ENCODE data around the gene PIP4K2A. TPM values are rescaled to one million over a fixed set of nuclear protein-coding genes. Genes with fewer than 3 reads are reported as not detected.

PIP4K2A gene
- polyA plus RNA-seq, 2 donors: 4.0 to 6.1 TPM

DNA sequence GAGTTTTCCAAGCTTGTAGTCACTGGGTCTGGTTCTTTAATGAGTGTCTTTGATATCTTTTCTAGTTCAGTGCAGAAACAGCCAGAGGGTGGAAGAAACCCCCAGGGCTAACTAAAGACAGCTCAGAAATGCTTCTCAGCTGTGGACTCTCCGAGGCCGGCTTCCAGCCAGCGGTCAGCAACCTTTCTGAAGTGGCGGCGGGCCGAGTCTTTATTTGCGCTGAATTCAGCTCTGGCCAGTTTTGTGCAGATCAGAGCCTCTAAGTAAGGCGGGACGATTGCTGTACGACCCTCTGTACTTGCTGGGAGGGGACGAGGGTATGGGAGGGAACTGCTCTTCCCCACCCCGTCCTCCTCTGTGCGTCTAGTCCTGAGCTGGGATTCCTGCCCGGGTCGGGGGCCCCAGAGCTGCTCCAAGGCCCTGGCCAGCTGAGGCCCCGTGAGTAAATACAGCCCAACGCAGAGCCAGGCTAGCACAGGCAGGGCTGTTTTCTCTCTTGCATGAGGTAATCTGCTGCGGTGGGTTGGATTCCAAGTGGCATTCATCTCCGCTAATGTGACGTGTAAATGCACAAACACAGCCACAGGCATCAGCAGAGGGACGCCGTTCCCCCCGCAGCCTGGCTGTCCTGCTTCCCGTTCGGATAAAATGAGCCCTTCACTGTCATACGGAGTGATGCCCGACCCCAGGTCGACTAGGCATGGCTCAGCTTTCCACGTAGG is 159.8 kb downstream of the PIP4K2A start:
- Histone ChIP-seq H3K4me3 (ENCODE audit: low read depth in 1 of 2, low read length in 2 of 2) (no peak overlapping the region), H3K27me3 (ENCODE audit: control insufficient read depth in 1 of 2, insufficient read depth in 2 of 2, low read length in 2 of 2) (no peaks in the 10 kb centered on the region), H3K27ac (ENCODE audit: low read depth in 2 of 2, low read length in 1 of 2) (peak overlapping the region; percentile 58 to 67), H3K4me1 (ENCODE audit: control insufficient read depth in 2 of 2, insufficient read depth in 2 of 2, low read length in 1 of 2) (no peaks in the 10 kb centered on the region), H3K9me3 (ENCODE audit: control insufficient read depth in 2 of 2, insufficient read depth in 1 of 2, low read depth in 1 of 2, low read length in 1 of 2) (no peaks in the 10 kb centered on the region), H3K36me3 (ENCODE audit: control insufficient read depth in 2 of 2, insufficient read depth in 2 of 2, low read length in 1 of 2) (peaks cover 2 to 5% of the 10 kb centered on the region in 2 donors)
- 44 to 54% methylated on average over 27 to 29 of the region's 29 CpGs for WGBS, 2 donors

DNA sequence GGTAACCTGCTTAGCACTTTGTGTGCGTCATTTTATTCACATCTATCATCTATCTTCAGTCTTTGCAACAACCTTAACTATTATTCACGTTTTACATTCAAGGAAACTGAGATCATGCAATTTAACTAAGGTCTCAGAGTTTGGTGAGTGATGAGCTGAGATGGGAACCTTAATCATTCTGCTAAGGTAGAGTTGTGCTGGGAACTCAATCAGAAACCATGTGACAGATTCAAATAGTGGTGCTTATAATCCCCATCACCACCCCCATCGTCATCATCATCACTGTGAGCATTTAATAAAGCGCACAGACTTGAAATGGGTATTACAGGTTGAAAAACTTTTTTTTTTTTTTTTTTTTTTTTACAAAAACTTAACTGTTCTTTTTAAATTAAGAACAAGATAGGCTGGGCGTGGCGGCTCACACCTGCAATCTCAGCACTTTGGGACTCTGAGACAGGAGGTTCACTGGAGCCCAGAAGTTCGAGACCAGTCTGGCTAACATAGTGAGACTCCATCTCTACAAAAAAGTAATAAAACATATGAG is 160.9 kb downstream of the PIP4K2A start:
- Histone ChIP-seq H3K9me3 (ENCODE audit: control insufficient read depth in 2 of 2, insufficient read depth in 1 of 2, low read depth in 1 of 2, low read length in 1 of 2) (no peaks in the 10 kb centered on the region), H3K36me3 (ENCODE audit: control insufficient read depth in 2 of 2, insufficient read depth in 2 of 2, low read length in 1 of 2) (peaks cover 2 to 5% of the 10 kb centered on the region in 2 donors), H3K4me1 (ENCODE audit: control insufficient read depth in 2 of 2, insufficient read depth in 2 of 2, low read length in 1 of 2) (no peaks in the 10 kb centered on the region), H3K27ac (ENCODE audit: low read depth in 2 of 2, low read length in 1 of 2) (no peak overlapping the region), H3K4me3 (ENCODE audit: low read depth in 1 of 2, low read length in 2 of 2) (no peak overlapping the region), H3K27me3 (ENCODE audit: control insufficient read depth in 1 of 2, insufficient read depth in 2 of 2, low read length in 2 of 2) (no peaks in the 10 kb centered on the region)
- 86 to 90% methylated on average over 7 of the region's 7 CpGs for WGBS, 2 donors

- Histone ChIP-seq H3K4me1 (ENCODE audit: control insufficient read depth in 2 of 2, insufficient read depth in 2 of 2, low read length in 1 of 2) (no peaks in the 10 kb centered on the region), H3K4me3 (ENCODE audit: low read depth in 1 of 2, low read length in 2 of 2) (no peak overlapping the region), H3K36me3 (ENCODE audit: control insufficient read depth in 2 of 2, insufficient read depth in 2 of 2, low read length in 1 of 2) (peaks cover 2 to 5% of the 10 kb centered on the region in 2 donors), H3K27me3 (ENCODE audit: control insufficient read depth in 1 of 2, insufficient read depth in 2 of 2, low read length in 2 of 2) (no peaks in the 10 kb centered on the region), H3K9me3 (ENCODE audit: control insufficient read depth in 2 of 2, insufficient read depth in 1 of 2, low read depth in 1 of 2, low read length in 1 of 2) (no peaks in the 10 kb centered on the region), H3K27ac (ENCODE audit: low read depth in 2 of 2, low read length in 1 of 2) (no peak overlapping the region)
- WGBS, 2 donors: 65 to 80% methylated on average over 5 of the region's 5 CpGs
These were observed 161.4 kb downstream of the PIP4K2A start for GRCh38 chr10:22552888-22553378.

DNA sequence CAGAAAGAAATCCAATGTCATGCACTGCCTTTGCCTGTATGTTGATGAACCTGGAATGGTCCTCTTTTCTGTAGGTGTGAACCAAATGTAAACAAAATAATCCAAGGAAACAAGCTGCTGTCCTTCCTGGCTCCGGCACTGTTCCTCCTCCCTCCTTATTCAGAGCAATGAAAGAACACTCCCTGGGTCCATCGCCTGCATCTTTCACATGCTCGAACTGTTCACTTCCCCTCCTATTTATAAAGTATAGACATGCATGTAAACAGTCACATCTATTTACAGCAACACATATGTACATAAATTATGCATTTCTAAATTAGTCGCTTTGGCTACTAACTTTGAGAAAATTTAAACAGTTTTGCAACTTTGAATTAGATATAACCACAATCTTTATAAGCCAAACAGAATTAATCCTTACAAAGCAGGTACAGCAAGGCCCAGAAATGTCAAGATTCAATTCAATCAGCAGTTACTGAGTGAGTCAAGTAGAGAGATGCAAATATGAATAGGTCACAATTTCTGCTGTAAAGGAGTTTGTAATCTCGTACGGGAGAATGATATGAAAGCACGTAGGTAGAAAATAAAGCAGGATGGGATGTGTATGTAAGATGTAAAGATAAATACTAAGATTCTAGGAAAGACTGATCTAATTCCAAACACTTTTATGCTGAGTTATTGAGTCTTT is 162.6 kb downstream of the PIP4K2A start:
- WGBS, 2 donors: 91 to 93% methylated on average over 7 of the region's 7 CpGs

DNA sequence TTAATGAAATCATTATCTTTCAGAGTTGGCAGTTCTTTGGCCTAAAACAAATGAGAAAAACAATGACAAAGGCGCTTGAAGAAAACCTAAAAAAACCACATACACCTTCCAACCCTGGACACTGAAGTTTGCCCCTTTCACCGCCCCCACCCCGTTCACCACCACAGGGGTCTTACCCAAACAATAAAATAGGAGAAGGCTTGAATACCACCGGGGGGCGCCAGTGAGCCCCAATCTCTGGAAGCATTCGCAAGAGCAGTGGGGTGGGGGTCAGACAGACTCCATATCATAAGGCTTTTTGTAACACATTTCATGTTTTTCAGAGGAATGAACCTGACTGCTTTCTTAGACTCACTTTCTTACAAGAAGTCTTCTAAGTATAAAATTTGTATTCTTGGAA is 163.6 kb downstream of the PIP4K2A start:
- WGBS, 2 donors: 60 to 67% methylated on average over 6 of the region's 6 CpGs
- Histone ChIP-seq H3K27me3 (ENCODE audit: control insufficient read depth in 1 of 2, insufficient read depth in 2 of 2, low read length in 2 of 2) (no peaks in the 10 kb centered on the region), H3K36me3 (ENCODE audit: control insufficient read depth in 2 of 2, insufficient read depth in 2 of 2, low read length in 1 of 2) (peaks cover 5 to 9% of the 10 kb centered on the region in 2 donors), H3K27ac (ENCODE audit: low read depth in 2 of 2, low read length in 1 of 2) (no peak overlapping the region), H3K4me3 (ENCODE audit: low read depth in 1 of 2, low read length in 2 of 2) (no peak overlapping the region), H3K4me1 (ENCODE audit: control insufficient read depth in 2 of 2, insufficient read depth in 2 of 2, low read length in 1 of 2) (no peaks in the 10 kb centered on the region), H3K9me3 (ENCODE audit: control insufficient read depth in 2 of 2, insufficient read depth in 1 of 2, low read depth in 1 of 2, low read length in 1 of 2) (no peaks in the 10 kb centered on the region)

More for the DNA sequence above, 162.6 kb downstream of the PIP4K2A start:
- H3K4me1 ChIP-seq (ENCODE audit: control insufficient read depth in 2 of 2, insufficient read depth in 2 of 2, low read length in 1 of 2): no peaks in the 10 kb centered on the region
- H3K9me3 ChIP-seq (ENCODE audit: control insufficient read depth in 2 of 2, insufficient read depth in 1 of 2, low read depth in 1 of 2, low read length in 1 of 2): no peaks in the 10 kb centered on the region
- no peak overlapping the region for H3K4me3 ChIP-seq (ENCODE audit: low read depth in 1 of 2, low read length in 2 of 2)
- no peaks in the 10 kb centered on the region for H3K27me3 ChIP-seq (ENCODE audit: control insufficient read depth in 1 of 2, insufficient read depth in 2 of 2, low read length in 2 of 2)
- H3K27ac ChIP-seq (ENCODE audit: low read depth in 2 of 2, low read length in 1 of 2): no peak overlapping the region
- H3K36me3 ChIP-seq (ENCODE audit: control insufficient read depth in 2 of 2, insufficient read depth in 2 of 2, low read length in 1 of 2): peaks cover 5 to 6% of the 10 kb centered on the region in 2 donors

- Histone ChIP-seq H3K4me1 (ENCODE audit: control insufficient read depth in 2 of 2, insufficient read depth in 2 of 2, low read length in 1 of 2) (no peaks in the 10 kb centered on the region), H3K9me3 (ENCODE audit: control insufficient read depth in 2 of 2, insufficient read depth in 1 of 2, low read depth in 1 of 2, low read length in 1 of 2) (no peaks in the 10 kb centered on the region), H3K4me3 (ENCODE audit: low read depth in 1 of 2, low read length in 2 of 2) (no peak overlapping the region), H3K27me3 (ENCODE audit: control insufficient read depth in 1 of 2, insufficient read depth in 2 of 2, low read length in 2 of 2) (no peaks in the 10 kb centered on the region), H3K27ac (ENCODE audit: low read depth in 2 of 2, low read length in 1 of 2) (no peak overlapping the region), H3K36me3 (ENCODE audit: control insufficient read depth in 2 of 2, insufficient read depth in 2 of 2, low read length in 1 of 2) (peaks cover 5 to 9% of the 10 kb centered on the region in 2 donors)
- 75 to 78% methylated on average over 1 of the region's 1 CpG for WGBS, 2 donors
These were observed 166.0 kb downstream of the PIP4K2A start for GRCh38 chr10:22548344-22548743.

- no peaks in the 10 kb centered on the region for H3K27me3 ChIP-seq (ENCODE audit: control insufficient read depth in 1 of 2, insufficient read depth in 2 of 2, low read length in 2 of 2)
- H3K4me1 ChIP-seq (ENCODE audit: control insufficient read depth in 2 of 2, insufficient read depth in 2 of 2, low read length in 1 of 2): no peaks in the 10 kb centered on the region
- no peak overlapping the region for H3K4me3 ChIP-seq (ENCODE audit: low read depth in 1 of 2, low read length in 2 of 2)
- H3K27ac ChIP-seq (ENCODE audit: low read depth in 2 of 2, low read length in 1 of 2): no peak overlapping the region
- peaks cover 9 to 15% of the 10 kb centered on the region in 2 donors for H3K36me3 ChIP-seq (ENCODE audit: control insufficient read depth in 2 of 2, insufficient read depth in 2 of 2, low read length in 1 of 2)
- H3K9me3 ChIP-seq (ENCODE audit: control insufficient read depth in 2 of 2, insufficient read depth in 1 of 2, low read depth in 1 of 2, low read length in 1 of 2): no peaks in the 10 kb centered on the region
- WGBS, 2 donors: 92 to 100% methylated on average over 1 of the region's 1 CpG
These were observed 168.7 kb downstream of the PIP4K2A start for GRCh38 chr10:22545643-22546042.

GRCh38 chr10:22544325-22545068 is 169.9 kb downstream of the PIP4K2A start:
- no peaks in the 10 kb centered on the region for H3K4me1 ChIP-seq (ENCODE audit: control insufficient read depth in 2 of 2, insufficient read depth in 2 of 2, low read length in 1 of 2)
- no peak overlapping the region for H3K27ac ChIP-seq (ENCODE audit: low read depth in 2 of 2, low read length in 1 of 2)
- H3K9me3 ChIP-seq (ENCODE audit: control insufficient read depth in 2 of 2, insufficient read depth in 1 of 2, low read depth in 1 of 2, low read length in 1 of 2): no peaks in the 10 kb centered on the region
- peaks cover 11 to 12% of the 10 kb centered on the region in 2 donors for H3K36me3 ChIP-seq (ENCODE audit: control insufficient read depth in 2 of 2, insufficient read depth in 2 of 2, low read length in 1 of 2)
- 86 to 91% methylated on average over 12 of the region's 12 CpGs for WGBS, 2 donors
- no peak overlapping the region for H3K4me3 ChIP-seq (ENCODE audit: low read depth in 1 of 2, low read length in 2 of 2)
- no peaks in the 10 kb centered on the region for H3K27me3 ChIP-seq (ENCODE audit: control insufficient read depth in 1 of 2, insufficient read depth in 2 of 2, low read length in 2 of 2)

- Histone ChIP-seq H3K9me3 (ENCODE audit: control insufficient read depth in 2 of 2, insufficient read depth in 1 of 2, low read depth in 1 of 2, low read length in 1 of 2) (no peaks in the 10 kb centered on the region), H3K4me1 (ENCODE audit: control insufficient read depth in 2 of 2, insufficient read depth in 2 of 2, low read length in 1 of 2) (peaks cover 0 to 1% of the 10 kb centered on the region in 2 donors), H3K27ac (ENCODE audit: low read depth in 2 of 2, low read length in 1 of 2) (no peak overlapping the region), H3K36me3 (ENCODE audit: control insufficient read depth in 2 of 2, insufficient read depth in 2 of 2, low read length in 1 of 2) (peaks cover 12 to 15% of the 10 kb centered on the region in 2 donors), H3K27me3 (ENCODE audit: control insufficient read depth in 1 of 2, insufficient read depth in 2 of 2, low read length in 2 of 2) (no peaks in the 10 kb centered on the region), H3K4me3 (ENCODE audit: low read depth in 1 of 2, low read length in 2 of 2) (no peak overlapping the region)
- 72 to 81% methylated on average over 7 of the region's 7 CpGs for WGBS, 2 donors
These were observed 171.6 kb downstream of the PIP4K2A start for GRCh38 chr10:22542773-22543172.

Data from esophagus (tissue), 2 donors.